ENCODE measurements around the gene EPG5.

The EPG5 gene

GRCh38 chr18:45926691-45927090, 40.4 kb downstream of the EPG5 start:
- WGBS (ENCODE audit: insufficient coverage), result 100% methylated on average over 3 of the region's 3 CpGs
- Histone ChIP-seq H3K4me3 (ENCODE audit: control insufficient read depth in 1 of 7, extremely low read depth in 1 of 7, insufficient read depth in 4 of 7, low read depth in 2 of 7, low read length in 6 of 7) (no peak overlapping the region), H3K27ac (ENCODE audit: insufficient read depth in 1 of 2, low read depth in 1 of 2, low read length in 2 of 2, poor library complexity in 1 of 2, severe bottlenecking in 2 of 2) (no peak overlapping the region), H3K4me1 (ENCODE audit: control extremely low read depth in 1 of 4, control insufficient read depth in 4 of 4, insufficient read depth in 4 of 4, low read length in 3 of 4) (no peaks in the 10 kb centered on the region), H3K9me3 (ENCODE audit: control extremely low read depth in 1 of 5, control insufficient read depth in 4 of 5, insufficient read depth in 2 of 5, low read depth in 1 of 5, low read length in 4 of 5) (no peaks in the 10 kb centered on the region), H3K36me3 (ENCODE audit: control insufficient read depth in 4 of 4, insufficient read depth in 4 of 4, low read length in 3 of 4) (peaks cover 17 to 86% (median 46%) of the 10 kb centered on the region in 4 experiments), H3K27me3 (replicated peaks in 2 of 5; ENCODE audit: control insufficient read depth in 4 of 5, insufficient read depth in 5 of 5, low read length in 4 of 5) (no peaks in the 10 kb centered on the region)
- DNase-seq, result no peak
- ChIA-PET POLR2A (interaction anchor here (0.7 kb wide), 1 partner anchor 212 kb away, joined by 3 read pairs; no protein-coding TSS in a partner anchor), CTCF (interaction anchor here (0.6 to 0.9 kb wide), 2 partner anchors 48 to 146 kb away, joined by 3 read pairs; no protein-coding TSS in a partner anchor)

GRCh38 chr18:45926085-45926484, 41.0 kb downstream of the EPG5 start:
- no peak for DNase-seq
- ChIA-PET POLR2A (no interaction called here), CTCF (no interaction called here)
- Histone ChIP-seq H3K27ac (ENCODE audit: insufficient read depth in 1 of 2, low read depth in 1 of 2, low read length in 2 of 2, poor library complexity in 1 of 2, severe bottlenecking in 2 of 2) (no peak overlapping the region), H3K36me3 (ENCODE audit: control insufficient read depth in 4 of 4, insufficient read depth in 4 of 4, low read length in 3 of 4) (peaks cover 17 to 88% (median 48%) of the 10 kb centered on the region in 4 experiments), H3K27me3 (replicated peaks in 2 of 5; ENCODE audit: control insufficient read depth in 4 of 5, insufficient read depth in 5 of 5, low read length in 4 of 5) (no peaks in the 10 kb centered on the region), H3K4me1 (ENCODE audit: control extremely low read depth in 1 of 4, control insufficient read depth in 4 of 4, insufficient read depth in 4 of 4, low read length in 3 of 4) (no peaks in the 10 kb centered on the region), H3K4me3 (ENCODE audit: control insufficient read depth in 1 of 7, extremely low read depth in 1 of 7, insufficient read depth in 4 of 7, low read depth in 2 of 7, low read length in 6 of 7) (no peak overlapping the region), H3K9me3 (ENCODE audit: control extremely low read depth in 1 of 5, control insufficient read depth in 4 of 5, insufficient read depth in 2 of 5, low read depth in 1 of 5, low read length in 4 of 5) (no peaks in the 10 kb centered on the region)
- WGBS (ENCODE audit: insufficient coverage), result no CpG with 5 or more reads among the region's 3 CpGs

GRCh38 chr18:45923138-45923537, 44.0 kb downstream of the EPG5 start:
- Histone ChIP-seq H3K27ac (ENCODE audit: insufficient read depth in 1 of 2, low read depth in 1 of 2, low read length in 2 of 2, poor library complexity in 1 of 2, severe bottlenecking in 2 of 2) (no peak overlapping the region), H3K36me3 (ENCODE audit: control insufficient read depth in 4 of 4, insufficient read depth in 4 of 4, low read length in 3 of 4) (peaks cover 17 to 65% (median 43%) of the 10 kb centered on the region in 4 experiments)
- CTCF ChIA-PET, result interaction anchor here (0.9 to 2.8 kb wide), 9 partner anchors 8 to 259 kb away, joined by 3 to 12 read pairs (median 4); no protein-coding TSS in a partner anchor

DNA sequence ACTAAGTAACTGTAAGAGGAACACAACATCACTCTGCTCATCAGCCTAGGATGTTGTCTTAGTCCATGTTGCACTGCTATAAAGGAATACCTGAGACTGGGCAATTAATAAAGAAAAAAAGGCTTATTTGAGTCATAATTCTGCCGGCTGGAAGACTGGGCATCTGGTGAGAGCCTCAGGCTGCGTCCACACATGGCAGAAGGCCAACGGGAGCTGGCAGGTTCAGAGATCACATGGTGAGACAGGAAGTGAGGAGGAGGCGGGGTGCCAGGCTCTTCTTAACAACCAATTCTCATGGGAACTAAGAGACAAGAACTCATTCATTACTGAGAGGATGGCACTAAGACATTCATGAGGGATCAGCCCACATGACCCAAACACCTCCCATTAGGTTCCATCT, 46.8 kb downstream of the EPG5 start:
- WGBS (ENCODE audit: insufficient coverage), result 38% methylated on average over 1 of the region's 4 CpGs
- POLR2A ChIA-PET, result interaction anchor here (0.6 to 0.7 kb wide), 2 partner anchors 200 to 226 kb away, joined by 3 read pairs; no protein-coding TSS in a partner anchor
- CTCF ChIA-PET, result interaction anchor here (0.9 to 2.8 kb wide), 2 partner anchors 19 to 153 kb away, joined by 3 to 12 read pairs; no protein-coding TSS in a partner anchor

More at GRCh38 chr18:45923138-45923537, 44.0 kb downstream of the EPG5 start:
- POLR2A ChIA-PET, result no interaction called here
- Histone ChIP-seq H3K4me3 (ENCODE audit: control insufficient read depth in 1 of 7, extremely low read depth in 1 of 7, insufficient read depth in 4 of 7, low read depth in 2 of 7, low read length in 6 of 7) (no peak overlapping the region), H3K27me3 (replicated peaks in 2 of 5; ENCODE audit: control insufficient read depth in 4 of 5, insufficient read depth in 5 of 5, low read length in 4 of 5) (no peaks in the 10 kb centered on the region), H3K4me1 (ENCODE audit: control extremely low read depth in 1 of 4, control insufficient read depth in 4 of 4, insufficient read depth in 4 of 4, low read length in 3 of 4) (peaks cover 0 to 6% (median 2%) of the 10 kb centered on the region in 4 experiments), H3K9me3 (ENCODE audit: control extremely low read depth in 1 of 5, control insufficient read depth in 4 of 5, insufficient read depth in 2 of 5, low read depth in 1 of 5, low read length in 4 of 5) (no peaks in the 10 kb centered on the region)
- no peak for DNase-seq
- no CpG with 5 or more reads among the region's 1 CpG for WGBS (ENCODE audit: insufficient coverage)

GRCh38 chr18:45916302-45916701, 50.8 kb downstream of the EPG5 start:
- 94% methylated on average over 4 of the region's 8 CpGs for WGBS (ENCODE audit: insufficient coverage)
- Histone ChIP-seq H3K27ac (ENCODE audit: insufficient read depth in 1 of 2, low read depth in 1 of 2, low read length in 2 of 2, poor library complexity in 1 of 2, severe bottlenecking in 2 of 2) (no peak overlapping the region), H3K27me3 (replicated peaks in 2 of 5; ENCODE audit: control insufficient read depth in 4 of 5, insufficient read depth in 5 of 5, low read length in 4 of 5) (no peaks in the 10 kb centered on the region), H3K4me3 (ENCODE audit: control insufficient read depth in 1 of 7, extremely low read depth in 1 of 7, insufficient read depth in 4 of 7, low read depth in 2 of 7, low read length in 6 of 7) (no peak overlapping the region), H3K36me3 (ENCODE audit: control insufficient read depth in 4 of 4, insufficient read depth in 4 of 4, low read length in 3 of 4) (peaks cover 30 to 77% (median 63%) of the 10 kb centered on the region in 4 experiments), H3K9me3 (ENCODE audit: control extremely low read depth in 1 of 5, control insufficient read depth in 4 of 5, insufficient read depth in 2 of 5, low read depth in 1 of 5, low read length in 4 of 5) (no peaks in the 10 kb centered on the region), H3K4me1 (ENCODE audit: control extremely low read depth in 1 of 4, control insufficient read depth in 4 of 4, insufficient read depth in 4 of 4, low read length in 3 of 4) (peaks cover 0 to 6% (median 2%) of the 10 kb centered on the region in 4 experiments)
- ChIA-PET CTCF (interaction anchor here (0.5 to 1.5 kb wide), 5 partner anchors 10 to 251 kb away, joined by 3 to 4 read pairs (median 3); no protein-coding TSS in a partner anchor), POLR2A (no interaction called here)
- DNase-seq, result peak in 2 of 3 donors; percentile 10 to 18

More for the DNA sequence above, 46.8 kb downstream of the EPG5 start:
- Histone ChIP-seq H3K36me3 (ENCODE audit: control insufficient read depth in 4 of 4, insufficient read depth in 4 of 4, low read length in 3 of 4) (peaks cover 29 to 81% (median 56%) of the 10 kb centered on the region in 4 experiments), H3K4me3 (ENCODE audit: control insufficient read depth in 1 of 7, extremely low read depth in 1 of 7, insufficient read depth in 4 of 7, low read depth in 2 of 7, low read length in 6 of 7) (no peak overlapping the region), H3K27me3 (replicated peaks in 2 of 5; ENCODE audit: control insufficient read depth in 4 of 5, insufficient read depth in 5 of 5, low read length in 4 of 5) (no peaks in the 10 kb centered on the region), H3K4me1 (ENCODE audit: control extremely low read depth in 1 of 4, control insufficient read depth in 4 of 4, insufficient read depth in 4 of 4, low read length in 3 of 4) (peaks cover 0 to 6% (median 2%) of the 10 kb centered on the region in 4 experiments), H3K9me3 (ENCODE audit: control extremely low read depth in 1 of 5, control insufficient read depth in 4 of 5, insufficient read depth in 2 of 5, low read depth in 1 of 5, low read length in 4 of 5) (no peaks in the 10 kb centered on the region), H3K27ac (ENCODE audit: insufficient read depth in 1 of 2, low read depth in 1 of 2, low read length in 2 of 2, poor library complexity in 1 of 2, severe bottlenecking in 2 of 2) (no peak overlapping the region)
- DNase-seq, result peak in 2 of 3 donors; percentile 40 to 53

- POLR2A ChIA-PET, result no interaction called here
- DNase-seq, result no peak
- CTCF ChIA-PET, result interaction anchor here (1.0 to 1.8 kb wide), 7 partner anchors 9 to 250 kb away, joined by 3 to 6 read pairs (median 4); no protein-coding TSS in a partner anchor
- Histone ChIP-seq H3K36me3 (ENCODE audit: control insufficient read depth in 4 of 4, insufficient read depth in 4 of 4, low read length in 3 of 4) (peaks cover 31 to 82% (median 62%) of the 10 kb centered on the region in 4 experiments), H3K4me1 (ENCODE audit: control extremely low read depth in 1 of 4, control insufficient read depth in 4 of 4, insufficient read depth in 4 of 4, low read length in 3 of 4) (no peaks in the 10 kb centered on the region), H3K27ac (ENCODE audit: insufficient read depth in 1 of 2, low read depth in 1 of 2, low read length in 2 of 2, poor library complexity in 1 of 2, severe bottlenecking in 2 of 2) (no peak overlapping the region), H3K4me3 (ENCODE audit: control insufficient read depth in 1 of 7, extremely low read depth in 1 of 7, insufficient read depth in 4 of 7, low read depth in 2 of 7, low read length in 6 of 7) (no peak overlapping the region), H3K9me3 (ENCODE audit: control extremely low read depth in 1 of 5, control insufficient read depth in 4 of 5, insufficient read depth in 2 of 5, low read depth in 1 of 5, low read length in 4 of 5) (no peaks in the 10 kb centered on the region), H3K27me3 (replicated peaks in 2 of 5; ENCODE audit: control insufficient read depth in 4 of 5, insufficient read depth in 5 of 5, low read length in 4 of 5) (no peaks in the 10 kb centered on the region)
- 97% methylated on average over 4 of the region's 4 CpGs for WGBS (ENCODE audit: insufficient coverage)
Measured at GRCh38 chr18:45913276-45913675, 53.9 kb downstream of the EPG5 start.

GRCh38 chr18:45910405-45911023, 56.6 kb downstream of the EPG5 start:
- no peak overlapping the region for H3K4me3 ChIP-seq (ENCODE audit: control insufficient read depth in 1 of 7, extremely low read depth in 1 of 7, insufficient read depth in 4 of 7, low read depth in 2 of 7, low read length in 6 of 7)
- H3K9me3 ChIP-seq (ENCODE audit: control extremely low read depth in 1 of 5, control insufficient read depth in 4 of 5, insufficient read depth in 2 of 5, low read depth in 1 of 5, low read length in 4 of 5), result no peaks in the 10 kb centered on the region
- 30% methylated on average over 1 of the region's 4 CpGs for WGBS (ENCODE audit: insufficient coverage)
- H3K27ac ChIP-seq (ENCODE audit: insufficient read depth in 1 of 2, low read depth in 1 of 2, low read length in 2 of 2, poor library complexity in 1 of 2, severe bottlenecking in 2 of 2), result no peak overlapping the region
- H3K27me3 ChIP-seq (replicated peaks in 2 of 5; ENCODE audit: control insufficient read depth in 4 of 5, insufficient read depth in 5 of 5, low read length in 4 of 5), result no peaks in the 10 kb centered on the region
- peaks cover 24 to 75% (median 55%) of the 10 kb centered on the region in 4 experiments for H3K36me3 ChIP-seq (ENCODE audit: control insufficient read depth in 4 of 4, insufficient read depth in 4 of 4, low read length in 3 of 4)
- ChIA-PET CTCF (interaction anchor here (1.3 to 3.8 kb wide), 4 partner anchors 11 to 245 kb away, joined by 4 to 30 read pairs (median 6); no protein-coding TSS in a partner anchor), POLR2A (no interaction called here)
- DNase-seq, result peak; percentile 39 to 74 (median 69)
- H3K4me1 ChIP-seq (ENCODE audit: control extremely low read depth in 1 of 4, control insufficient read depth in 4 of 4, insufficient read depth in 4 of 4, low read length in 3 of 4), result no peaks in the 10 kb centered on the region
